ENCODE data around the gene USH1C.

Gene USH1C

DNA sequence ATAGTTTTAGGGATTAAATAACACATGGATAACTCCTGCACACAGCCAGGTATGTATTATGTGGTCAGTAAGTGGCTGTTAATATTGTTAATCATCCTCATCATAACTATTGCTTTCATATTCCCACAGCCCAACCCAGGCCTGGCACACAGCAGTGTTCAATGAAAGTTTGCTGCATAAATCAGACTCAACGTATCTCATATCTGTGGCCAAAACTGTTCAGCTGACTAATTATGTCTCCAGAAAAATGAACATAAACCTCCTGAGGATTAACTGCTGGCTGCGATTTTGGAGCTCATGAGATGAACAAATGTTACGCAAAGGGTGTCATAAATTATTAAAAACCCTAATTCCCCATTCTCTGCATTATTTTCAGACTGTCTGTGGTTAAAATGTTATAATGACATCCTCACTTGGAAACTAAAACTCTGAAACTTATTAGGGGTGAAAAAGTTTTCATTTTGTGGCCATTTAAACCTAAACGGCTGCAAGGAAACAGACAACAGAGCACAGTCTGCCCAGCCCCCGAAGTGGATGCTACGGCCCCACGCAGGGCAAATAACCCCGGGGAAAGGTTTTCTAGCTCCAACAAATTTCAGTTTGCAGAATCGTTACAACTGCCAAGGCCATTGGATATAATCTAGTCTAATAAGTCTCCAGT lies 84.8 kb downstream of the USH1C start:
- Histone ChIP-seq H3K4me2 (ENCODE audit: low read depth, low read length) (no peak overlapping the region), H3F3A (ENCODE audit: insufficient read depth, low read length) (no peaks in the 10 kb centered on the region), H3K27me3 (replicated peaks; ENCODE audit: insufficient read depth, low read length) (no peaks in the 10 kb centered on the region), H3K36me3 (replicated peaks; ENCODE audit: insufficient read depth, low read length) (no peaks in the 10 kb centered on the region), H3K9me3 (replicated peaks; ENCODE audit: insufficient read depth, low read length) (no peaks in the 10 kb centered on the region), H3K9me2 (replicated peaks; ENCODE audit: insufficient read depth, low read length) (no peaks in the 10 kb centered on the region), H2AFZ (ENCODE audit: low read length) (no peak overlapping the region), H3K4me1 (ENCODE audit: low read length) (no peaks in the 10 kb centered on the region), H3K79me2 (ENCODE audit: low read length) (no peaks in the 10 kb centered on the region), H3K4me3 (ENCODE audit: low read length) (no peak overlapping the region), H4K20me1 (ENCODE audit: insufficient read depth, low read length) (no peaks in the 10 kb centered on the region), H3K27ac (ENCODE audit: low read length) (no peak overlapping the region), H3K9ac (ENCODE audit: low read length) (no peak overlapping the region)
- DNase-seq: no peak
- no peak for TF ChIP-seq CTCF (IDR thresholded peaks at IDR 0.05; ENCODE audit: low read length)
- no peak for TF ChIP-seq EZH2phosphoT487 (IDR thresholded peaks at IDR 0.05; ENCODE audit: low read length)
- TF ChIP-seq EZH2 (optimal IDR thresholded peaks at IDR 0.05; ENCODE audit: low read depth, low read length): no peak

GRCh38 chr11:17458268-17458667 lies 85.9 kb downstream of the USH1C start:
- Histone ChIP-seq H3K9ac (ENCODE audit: low read length) (no peak overlapping the region), H3K36me3 (replicated peaks; ENCODE audit: insufficient read depth, low read length) (no peaks in the 10 kb centered on the region), H3F3A (ENCODE audit: insufficient read depth, low read length) (no peaks in the 10 kb centered on the region), H3K4me3 (ENCODE audit: low read length) (no peak overlapping the region), H2AFZ (ENCODE audit: low read length) (no peak overlapping the region), H4K20me1 (ENCODE audit: insufficient read depth, low read length) (no peaks in the 10 kb centered on the region), H3K9me2 (replicated peaks; ENCODE audit: insufficient read depth, low read length) (no peaks in the 10 kb centered on the region), H3K27me3 (replicated peaks; ENCODE audit: insufficient read depth, low read length) (no peaks in the 10 kb centered on the region), H3K4me1 (ENCODE audit: low read length) (no peaks in the 10 kb centered on the region), H3K4me2 (ENCODE audit: low read depth, low read length) (no peak overlapping the region), H3K27ac (ENCODE audit: low read length) (no peak overlapping the region), H3K9me3 (replicated peaks; ENCODE audit: insufficient read depth, low read length) (no peaks in the 10 kb centered on the region), H3K79me2 (ENCODE audit: low read length) (no peaks in the 10 kb centered on the region)
- DNase-seq: no peak
- TF ChIP-seq EZH2phosphoT487 (IDR thresholded peaks at IDR 0.05; ENCODE audit: low read length) (no peak), CTCF (IDR thresholded peaks at IDR 0.05; ENCODE audit: low read length) (no peak), EZH2 (optimal IDR thresholded peaks at IDR 0.05; ENCODE audit: low read depth, low read length) (no peak)

DNA sequence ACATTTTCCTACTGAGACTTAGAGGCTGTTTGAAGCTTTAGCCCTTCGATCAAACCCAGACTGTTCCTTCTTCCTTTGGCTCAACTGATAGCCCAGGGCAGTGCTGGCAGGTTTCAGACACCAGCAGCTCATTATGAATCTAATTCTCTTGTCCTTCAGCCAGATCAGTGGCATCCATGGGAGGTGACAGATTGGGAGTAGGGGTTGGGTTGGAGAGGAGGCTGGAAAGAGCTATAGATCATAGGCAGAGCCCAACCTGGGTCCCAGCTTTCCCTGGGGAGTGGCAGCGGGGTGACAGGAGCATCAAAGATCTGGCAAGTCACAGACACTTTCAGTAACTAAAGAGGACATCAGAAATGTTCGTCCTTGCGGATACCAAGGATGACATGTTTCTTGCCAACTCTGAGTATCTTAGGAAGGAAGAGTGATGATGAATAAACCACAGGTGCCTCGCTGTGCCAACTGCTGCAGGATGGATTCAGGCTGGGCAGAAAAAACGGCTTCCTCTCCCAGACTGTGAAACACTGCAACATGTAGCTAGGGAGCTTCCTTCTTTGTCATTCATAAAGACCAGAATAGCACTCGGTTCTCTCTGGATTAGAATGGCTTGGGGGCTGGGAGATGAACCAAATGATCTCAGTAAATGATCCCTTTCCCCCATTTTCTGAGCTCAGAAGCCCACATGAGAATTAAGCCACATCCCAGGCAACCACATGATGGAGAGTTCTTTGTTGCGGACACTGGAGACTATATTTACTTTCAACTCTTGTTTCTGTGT lies 86.6 kb downstream of the USH1C start:
- H3K9me2 ChIP-seq (replicated peaks; ENCODE audit: insufficient read depth, low read length): no peaks in the 10 kb centered on the region
- H3K79me2 ChIP-seq (ENCODE audit: low read length): no peaks in the 10 kb centered on the region
- DNase-seq: no peak
- H3F3A ChIP-seq (ENCODE audit: insufficient read depth, low read length): no peaks in the 10 kb centered on the region
- H2AFZ ChIP-seq (ENCODE audit: low read length): no peak overlapping the region
- H3K27me3 ChIP-seq (replicated peaks; ENCODE audit: insufficient read depth, low read length): no peaks in the 10 kb centered on the region
- H3K4me2 ChIP-seq (ENCODE audit: low read depth, low read length): no peak overlapping the region
- H3K9me3 ChIP-seq (replicated peaks; ENCODE audit: insufficient read depth, low read length): no peaks in the 10 kb centered on the region
- H3K4me1 ChIP-seq (ENCODE audit: low read length): no peaks in the 10 kb centered on the region
- H4K20me1 ChIP-seq (ENCODE audit: insufficient read depth, low read length): no peaks in the 10 kb centered on the region
- H3K9ac ChIP-seq (ENCODE audit: low read length): no peak overlapping the region
- no peak overlapping the region for H3K4me3 ChIP-seq (ENCODE audit: low read length)
- H3K27ac ChIP-seq (ENCODE audit: low read length): no peak overlapping the region
- H3K36me3 ChIP-seq (replicated peaks; ENCODE audit: insufficient read depth, low read length): no peaks in the 10 kb centered on the region
- no peak for TF ChIP-seq EZH2 (optimal IDR thresholded peaks at IDR 0.05; ENCODE audit: low read depth, low read length)
- no peak for TF ChIP-seq CTCF (IDR thresholded peaks at IDR 0.05; ENCODE audit: low read length)
- no peak for TF ChIP-seq EZH2phosphoT487 (IDR thresholded peaks at IDR 0.05; ENCODE audit: low read length)

Measured in MM.1S (cell line).